Measurements from ENCODE around the gene ZNF18.

Gene ZNF18, protein sequence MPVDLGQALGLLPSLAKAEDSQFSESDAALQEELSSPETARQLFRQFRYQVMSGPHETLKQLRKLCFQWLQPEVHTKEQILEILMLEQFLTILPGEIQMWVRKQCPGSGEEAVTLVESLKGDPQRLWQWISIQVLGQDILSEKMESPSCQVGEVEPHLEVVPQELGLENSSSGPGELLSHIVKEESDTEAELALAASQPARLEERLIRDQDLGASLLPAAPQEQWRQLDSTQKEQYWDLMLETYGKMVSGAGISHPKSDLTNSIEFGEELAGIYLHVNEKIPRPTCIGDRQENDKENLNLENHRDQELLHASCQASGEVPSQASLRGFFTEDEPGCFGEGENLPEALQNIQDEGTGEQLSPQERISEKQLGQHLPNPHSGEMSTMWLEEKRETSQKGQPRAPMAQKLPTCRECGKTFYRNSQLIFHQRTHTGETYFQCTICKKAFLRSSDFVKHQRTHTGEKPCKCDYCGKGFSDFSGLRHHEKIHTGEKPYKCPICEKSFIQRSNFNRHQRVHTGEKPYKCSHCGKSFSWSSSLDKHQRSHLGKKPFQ

GRCh38 chr17:11997147-11997971 is at the start of gene ZNF18:
ZNF18 (minus strand) TSS chr17:11997475; CDS start chr17:11992829, 4,646 bp downstream.
- H3K9me3 ChIP-seq (ENCODE audit: low read length), result no peaks in the 10 kb centered on the region
- H3K36me3 ChIP-seq (ENCODE audit: insufficient read depth, low read length), result peaks cover 2% of the 10 kb centered on the region
- peak within 1 kb of the TSS; percentile 78 for H3K9ac ChIP-seq (ENCODE audit: low read length)
- H3K4me3 ChIP-seq (ENCODE audit: low read depth in 1 of 2, low read length in 2 of 2), result peak within 1 kb of the TSS; percentile 93 to 94
- peak within 1 kb of the TSS; percentile 97 for H3K27ac ChIP-seq (ENCODE audit: low read depth, low read length)
- no peaks in the 10 kb centered on the region for H3K4me1 ChIP-seq (ENCODE audit: insufficient read depth, low read length)
- no peaks in the 10 kb centered on the region for H3K27me3 ChIP-seq (ENCODE audit: control insufficient read depth in 1 of 2, insufficient read depth in 2 of 2, low read length in 2 of 2)

DNA sequence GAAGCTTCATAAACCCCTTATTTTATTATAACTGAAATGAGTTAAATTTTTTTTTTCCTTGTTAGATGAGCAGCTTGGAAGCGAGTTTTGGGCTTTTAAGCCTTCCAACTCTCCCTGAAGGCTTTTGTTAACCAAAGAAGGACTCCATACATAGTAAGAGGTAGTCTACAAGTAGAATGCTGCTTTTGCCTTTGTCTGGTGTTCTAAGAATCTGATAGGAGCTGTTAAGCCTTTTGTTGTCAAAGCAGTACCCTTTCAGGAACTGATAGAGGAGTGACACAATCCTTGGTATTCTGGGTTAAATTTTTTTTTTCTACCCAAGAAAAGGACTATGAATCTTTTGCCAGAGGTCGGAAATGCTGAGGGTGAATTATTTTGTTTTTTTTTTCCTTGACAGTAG is 49.5 kb upstream of the ZNF18 start:
- Histone ChIP-seq H3K4me3 (ENCODE audit: low read depth in 1 of 2, low read length in 2 of 2) (no peak overlapping the region), H3K9ac (ENCODE audit: low read length) (no peak overlapping the region), H3K27me3 (ENCODE audit: control insufficient read depth in 1 of 2, insufficient read depth in 2 of 2, low read length in 2 of 2) (no peaks in the 10 kb centered on the region), H3K4me1 (ENCODE audit: insufficient read depth, low read length) (peaks cover 17% of the 10 kb centered on the region), H3K36me3 (ENCODE audit: insufficient read depth, low read length) (no peaks in the 10 kb centered on the region), H3K27ac (ENCODE audit: low read depth, low read length) (no peak overlapping the region), H3K9me3 (ENCODE audit: low read length) (no peaks in the 10 kb centered on the region)

GRCh38 chr17:12043702-12044101 is 46.4 kb upstream of the ZNF18 start:
- peaks cover 16% of the 10 kb centered on the region for H3K4me1 ChIP-seq (ENCODE audit: insufficient read depth, low read length)
- H3K27ac ChIP-seq (ENCODE audit: low read depth, low read length), result no peak overlapping the region
- H3K4me3 ChIP-seq (ENCODE audit: low read depth in 1 of 2, low read length in 2 of 2), result no peak overlapping the region
- no peak overlapping the region for H3K9ac ChIP-seq (ENCODE audit: low read length)
- H3K36me3 ChIP-seq (ENCODE audit: insufficient read depth, low read length), result no peaks in the 10 kb centered on the region
- H3K27me3 ChIP-seq (ENCODE audit: control insufficient read depth in 1 of 2, insufficient read depth in 2 of 2, low read length in 2 of 2), result no peaks in the 10 kb centered on the region
- H3K9me3 ChIP-seq (ENCODE audit: low read length), result no peaks in the 10 kb centered on the region

- no peak overlapping the region for H3K4me3 ChIP-seq (ENCODE audit: low read depth in 1 of 2, low read length in 2 of 2)
- peaks cover 14% of the 10 kb centered on the region for H3K4me1 ChIP-seq (ENCODE audit: insufficient read depth, low read length)
- H3K9ac ChIP-seq (ENCODE audit: low read length), result no peak overlapping the region
- H3K27me3 ChIP-seq (ENCODE audit: control insufficient read depth in 1 of 2, insufficient read depth in 2 of 2, low read length in 2 of 2), result no peaks in the 10 kb centered on the region
- no peaks in the 10 kb centered on the region for H3K9me3 ChIP-seq (ENCODE audit: low read length)
- no peaks in the 10 kb centered on the region for H3K36me3 ChIP-seq (ENCODE audit: insufficient read depth, low read length)
- no peak overlapping the region for H3K27ac ChIP-seq (ENCODE audit: low read depth, low read length)
Measured at GRCh38 chr17:12041312-12041711, 44.0 kb upstream of the ZNF18 start.

DNA sequence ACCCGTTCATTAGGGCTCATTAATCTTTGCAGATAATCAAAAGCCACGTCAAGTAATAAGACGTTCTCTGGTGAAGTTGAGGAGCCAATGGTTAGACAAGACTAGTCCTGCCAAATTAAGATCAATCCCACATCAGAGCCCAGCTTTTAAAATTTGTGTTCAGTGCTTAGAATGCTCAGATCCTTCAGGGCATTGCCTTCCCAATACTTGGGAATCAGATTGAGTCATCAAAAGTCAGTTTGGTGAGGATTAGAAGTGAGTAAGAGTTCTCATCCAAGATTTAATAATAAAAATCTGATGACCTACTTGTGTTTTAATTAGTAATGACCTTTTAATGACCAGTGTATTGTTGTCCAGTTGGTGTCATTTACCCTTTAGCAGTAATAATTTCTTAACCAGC is 43.2 kb upstream of the ZNF18 start:
- Histone ChIP-seq H3K4me1 (ENCODE audit: insufficient read depth, low read length) (peaks cover 7% of the 10 kb centered on the region), H3K27ac (ENCODE audit: low read depth, low read length) (no peak overlapping the region), H3K9ac (ENCODE audit: low read length) (no peak overlapping the region), H3K9me3 (ENCODE audit: low read length) (no peaks in the 10 kb centered on the region), H3K4me3 (ENCODE audit: low read depth in 1 of 2, low read length in 2 of 2) (no peak overlapping the region), H3K27me3 (ENCODE audit: control insufficient read depth in 1 of 2, insufficient read depth in 2 of 2, low read length in 2 of 2) (no peaks in the 10 kb centered on the region), H3K36me3 (ENCODE audit: insufficient read depth, low read length) (no peaks in the 10 kb centered on the region)

DNA sequence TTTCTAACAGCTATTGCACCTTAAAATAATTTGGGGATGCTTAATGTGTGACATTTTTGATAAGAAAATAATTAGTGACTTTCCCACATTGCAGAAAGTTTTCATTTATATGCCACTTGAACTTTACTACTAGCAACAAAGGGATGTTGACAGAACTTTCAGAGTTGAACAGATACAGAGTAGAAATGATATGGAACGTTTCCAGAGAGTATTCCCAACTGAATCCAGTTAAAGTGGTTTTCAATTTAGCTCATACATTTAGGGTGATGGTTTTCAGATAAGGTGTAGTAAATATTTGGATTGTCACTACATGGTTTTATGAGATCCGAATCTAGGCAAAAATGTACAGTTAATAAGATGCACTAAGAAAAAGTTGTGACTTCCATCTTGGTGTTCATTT is 40.7 kb upstream of the ZNF18 start:
- no peak overlapping the region for H3K9ac ChIP-seq (ENCODE audit: low read length)
- no peaks in the 10 kb centered on the region for H3K9me3 ChIP-seq (ENCODE audit: low read length)
- H3K27ac ChIP-seq (ENCODE audit: low read depth, low read length), result no peak overlapping the region
- H3K27me3 ChIP-seq (ENCODE audit: control insufficient read depth in 1 of 2, insufficient read depth in 2 of 2, low read length in 2 of 2), result no peaks in the 10 kb centered on the region
- H3K4me3 ChIP-seq (ENCODE audit: low read depth in 1 of 2, low read length in 2 of 2), result no peak overlapping the region
- H3K4me1 ChIP-seq (ENCODE audit: insufficient read depth, low read length), result peaks cover 7% of the 10 kb centered on the region
- no peaks in the 10 kb centered on the region for H3K36me3 ChIP-seq (ENCODE audit: insufficient read depth, low read length)

GRCh38 chr17:12035673-12036072 is 38.4 kb upstream of the ZNF18 start:
- H3K4me1 ChIP-seq (ENCODE audit: insufficient read depth, low read length), result peaks cover 7% of the 10 kb centered on the region
- no peaks in the 10 kb centered on the region for H3K27me3 ChIP-seq (ENCODE audit: control insufficient read depth in 1 of 2, insufficient read depth in 2 of 2, low read length in 2 of 2)
- H3K4me3 ChIP-seq (ENCODE audit: low read depth in 1 of 2, low read length in 2 of 2), result no peak overlapping the region
- no peaks in the 10 kb centered on the region for H3K9me3 ChIP-seq (ENCODE audit: low read length)
- H3K27ac ChIP-seq (ENCODE audit: low read depth, low read length), result no peak overlapping the region
- no peaks in the 10 kb centered on the region for H3K36me3 ChIP-seq (ENCODE audit: insufficient read depth, low read length)
- no peak overlapping the region for H3K9ac ChIP-seq (ENCODE audit: low read length)

DNA sequence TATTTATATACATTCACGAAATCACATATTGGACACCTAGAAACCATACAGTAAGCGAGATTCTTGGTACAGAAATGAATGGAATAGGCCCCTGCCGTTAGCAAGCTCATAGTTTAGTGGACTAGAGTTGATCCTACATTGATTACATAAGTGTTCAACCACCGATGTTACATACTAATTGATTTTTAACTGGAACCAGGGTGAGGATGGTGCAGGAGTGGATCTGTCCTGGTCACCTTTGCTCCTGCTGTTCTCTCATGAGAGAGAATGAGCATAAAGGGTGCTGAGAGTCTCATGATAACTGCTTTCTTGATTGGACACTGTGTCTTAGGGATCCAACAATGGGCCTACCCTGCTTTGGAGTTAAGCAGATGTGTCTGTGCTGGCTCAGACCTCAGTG is 37.3 kb upstream of the ZNF18 start:
- Histone ChIP-seq H3K4me3 (ENCODE audit: low read depth in 1 of 2, low read length in 2 of 2) (no peak overlapping the region), H3K9ac (ENCODE audit: low read length) (no peak overlapping the region)

DNA sequence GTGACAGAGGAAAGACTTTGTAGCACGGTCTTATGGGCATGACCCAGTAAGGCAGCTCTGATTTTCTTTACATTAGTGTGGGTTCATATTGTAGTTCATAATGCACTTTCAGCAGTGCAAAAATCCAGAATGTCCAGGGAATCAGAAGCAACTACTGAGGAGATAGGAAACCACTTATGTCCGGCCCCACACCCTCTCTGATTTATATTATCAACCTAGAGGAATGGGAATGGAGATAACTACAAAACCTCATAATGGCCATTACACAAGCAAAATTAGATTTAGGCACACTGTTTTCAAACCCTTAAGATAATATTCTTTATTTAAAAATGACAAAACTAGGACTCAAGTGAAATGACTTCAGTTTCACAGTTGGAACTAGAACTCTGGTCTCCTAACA is 31.3 kb upstream of the ZNF18 start:
- no peaks in the 10 kb centered on the region for H3K9me3 ChIP-seq (ENCODE audit: low read length)
- no peaks in the 10 kb centered on the region for H3K27me3 ChIP-seq (ENCODE audit: control insufficient read depth in 1 of 2, insufficient read depth in 2 of 2, low read length in 2 of 2)
- no peak overlapping the region for H3K27ac ChIP-seq (ENCODE audit: low read depth, low read length)
- H3K9ac ChIP-seq (ENCODE audit: low read length), result no peak overlapping the region
- H3K4me3 ChIP-seq (ENCODE audit: low read depth in 1 of 2, low read length in 2 of 2), result no peak overlapping the region
- H3K4me1 ChIP-seq (ENCODE audit: insufficient read depth, low read length), result peaks cover 10% of the 10 kb centered on the region
- no peaks in the 10 kb centered on the region for H3K36me3 ChIP-seq (ENCODE audit: insufficient read depth, low read length)

More for the DNA sequence above, 37.3 kb upstream of the ZNF18 start:
- no peaks in the 10 kb centered on the region for H3K36me3 ChIP-seq (ENCODE audit: insufficient read depth, low read length)
- peaks cover 7% of the 10 kb centered on the region for H3K4me1 ChIP-seq (ENCODE audit: insufficient read depth, low read length)
- no peaks in the 10 kb centered on the region for H3K9me3 ChIP-seq (ENCODE audit: low read length)
- H3K27me3 ChIP-seq (ENCODE audit: control insufficient read depth in 1 of 2, insufficient read depth in 2 of 2, low read length in 2 of 2), result no peaks in the 10 kb centered on the region
- no peak overlapping the region for H3K27ac ChIP-seq (ENCODE audit: low read depth, low read length)

DNA sequence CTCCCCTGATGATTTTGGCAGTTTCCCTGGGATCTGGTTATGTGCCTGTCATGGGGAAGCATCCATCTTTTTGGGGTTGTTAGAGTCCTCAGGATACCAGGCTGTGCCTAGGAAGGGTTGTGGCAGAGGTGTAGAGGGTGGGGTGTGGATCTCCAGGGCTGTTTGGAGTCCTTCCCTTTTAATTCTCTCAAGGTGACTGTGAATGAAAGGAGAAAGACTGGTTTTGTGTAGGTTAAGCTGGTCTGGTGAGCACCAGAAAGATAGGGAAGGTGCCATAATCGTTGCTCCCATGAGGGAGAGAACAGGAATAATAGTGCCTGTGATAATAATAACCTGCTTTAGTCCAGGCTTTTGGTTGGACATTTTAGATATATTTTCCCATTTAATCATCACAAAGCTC is 30.4 kb upstream of the ZNF18 start:
- Histone ChIP-seq H3K27me3 (ENCODE audit: control insufficient read depth in 1 of 2, insufficient read depth in 2 of 2, low read length in 2 of 2) (no peaks in the 10 kb centered on the region), H3K36me3 (ENCODE audit: insufficient read depth, low read length) (no peaks in the 10 kb centered on the region), H3K9me3 (ENCODE audit: low read length) (no peaks in the 10 kb centered on the region), H3K9ac (ENCODE audit: low read length) (no peak overlapping the region), H3K4me1 (ENCODE audit: insufficient read depth, low read length) (peaks cover 12% of the 10 kb centered on the region), H3K4me3 (ENCODE audit: low read depth in 1 of 2, low read length in 2 of 2) (no peak overlapping the region), H3K27ac (ENCODE audit: low read depth, low read length) (no peak overlapping the region)

GRCh38 chr17:12024327-12024726 is 27.1 kb upstream of the ZNF18 start:
- H3K27me3 ChIP-seq (ENCODE audit: control insufficient read depth in 1 of 2, insufficient read depth in 2 of 2, low read length in 2 of 2), result no peaks in the 10 kb centered on the region
- H3K27ac ChIP-seq (ENCODE audit: low read depth, low read length), result no peak overlapping the region
- no peaks in the 10 kb centered on the region for H3K9me3 ChIP-seq (ENCODE audit: low read length)
- no peak overlapping the region for H3K9ac ChIP-seq (ENCODE audit: low read length)
- H3K4me1 ChIP-seq (ENCODE audit: insufficient read depth, low read length), result peaks cover 30% of the 10 kb centered on the region
- no peak overlapping the region for H3K4me3 ChIP-seq (ENCODE audit: low read depth in 1 of 2, low read length in 2 of 2)
- H3K36me3 ChIP-seq (ENCODE audit: insufficient read depth, low read length), result no peaks in the 10 kb centered on the region
